GM23338 (cell line): ENCODE results near the gene SPG7. TPM values are rescaled to one million over a fixed set of nuclear protein-coding genes. Genes with fewer than 3 reads are reported as not detected.

ENCODE experiments used
- ATAC-seq: fragments of 200-7000 bp; cut with Tn5 transposase; 3 replicates; pipeline ENCODE4 v1.9.1; 2020
- DNase-seq: peaks from one replicate; pipeline ENCODE4 v3.0.0-alpha.2; 2015; ENCODE audit warnings: low spot score
- H2AFZ ChIP-seq: fragments of 200-600 bp; sonication (generic); 2 replicates; pipeline ENCODE4 v1.8.0; 2016; ENCODE audit warnings: antibody characterized with exemption, mild to moderate bottlenecking, moderate library complexity
- H3F3A ChIP-seq: fragments of 200-600 bp; sonication (generic); replicated peaks from 2 replicates; pipeline ENCODE4 v1.8.0; 2017; ENCODE audit warnings: antibody characterized with exemption, mixed run types, low read depth
- H3K27ac ChIP-seq: fragments of 200-600 bp; sonication (generic); 2 replicates; pipeline ENCODE4 v1.6.1; 2016; ENCODE audit warnings: low read depth
- H3K27me3 ChIP-seq: fragments of 200-600 bp; sonication (generic); 2 replicates; pipeline ENCODE4 v1.8.0; 2016; ENCODE audit warnings: mild to moderate bottlenecking, mixed run types, moderate library complexity; ENCODE audit not compliant: insufficient read depth
- H3K36me3 ChIP-seq: fragments of 200-600 bp; sonication (generic); 2 replicates; pipeline ENCODE4 v1.8.0; 2016; ENCODE audit warnings: mild to moderate bottlenecking; ENCODE audit not compliant: insufficient read depth
- H3K4me1 ChIP-seq: fragments of 200-600 bp; sonication (generic); 2 replicates; pipeline ENCODE4 v1.8.0; 2016; ENCODE audit warnings: mild to moderate bottlenecking, moderate library complexity; ENCODE audit not compliant: insufficient read depth
- H3K4me2 ChIP-seq: fragments of 200-600 bp; sonication (generic); 2 replicates; pipeline ENCODE4 v1.7.1; 2017; ENCODE audit warnings: mixed run types
- H3K4me3 ChIP-seq: fragments of 200-600 bp; sonication (generic); 2 replicates; pipeline ENCODE4 v1.6.1; 2016; ENCODE audit warnings: mixed run types
- H3K79me2 ChIP-seq: fragments of 200-600 bp; sonication (generic); replicated peaks from 2 replicates; pipeline ENCODE4 v1.8.0; 2017; ENCODE audit warnings: mild to moderate bottlenecking; ENCODE audit not compliant: insufficient read depth
- H3K9me2 ChIP-seq: fragments of 200-600 bp; sonication (generic); 2 replicates; pipeline ENCODE4 v1.8.0; 2017; ENCODE audit not compliant: insufficient read depth
- H4K20me1 ChIP-seq: fragments of 200-600 bp; sonication (generic); replicated peaks from 2 replicates; pipeline ENCODE4 v1.8.0; 2017; ENCODE audit warnings: mild to moderate bottlenecking; ENCODE audit not compliant: insufficient read depth
- H3K27ac Mint-ChIP-seq: 2 replicates; pipeline ENCODE4 v1.8.0; 2020; ENCODE audit warnings: inconsistent platforms, mild to moderate bottlenecking, moderate library complexity, mixed read lengths
- H3K27me3 Mint-ChIP-seq: 3 replicates; pipeline ENCODE4 v1.8.0; 2022; ENCODE audit warnings: low read depth, mild to moderate bottlenecking, moderate library complexity, mixed read lengths, inconsistent platforms; ENCODE audit not compliant: insufficient read depth, poor library complexity
- H3K36me3 Mint-ChIP-seq: 3 replicates; pipeline ENCODE4 v1.8.0; 2021; ENCODE audit warnings: low read depth, mild to moderate bottlenecking, inconsistent platforms, moderate library complexity, mixed read lengths
- H3K4me1 Mint-ChIP-seq: 3 replicates; pipeline ENCODE4 v1.8.0; 2020; ENCODE audit warnings: mild to moderate bottlenecking, inconsistent platforms, mixed read lengths
- H3K4me3 Mint-ChIP-seq: 3 replicates; pipeline ENCODE4 v1.8.0; 2021; ENCODE audit warnings: moderate library complexity, mild to moderate bottlenecking, inconsistent platforms, mixed read lengths
- H3K9me3 Mint-ChIP-seq: 3 replicates; pipeline ENCODE4 v1.8.0; 2020; ENCODE audit warnings: moderate library complexity, mild to moderate bottlenecking, inconsistent platforms, mixed read lengths
- CREB1 ChIP-seq: fragments of 250-450 bp; sonication (Bioruptor Pico); IDR thresholded peaks from 2 replicates; pipeline ENCODE4 v1.5.0; 2020; ENCODE audit warnings: low read depth, mild to moderate bottlenecking, moderate library complexity
- CTCF ChIP-seq, 2 experiments: fragments of 200-600 bp in 1 of 2; sonication (generic) in 1 of 2; conservative IDR thresholded peaks; 2 replicates each; pipeline versions ENCODE4 v1.5.1 to v1.6.1; 2016 to 2017; ENCODE audit warnings: antibody characterized with exemption in 2 of 2, low read depth in 2 of 2, mild to moderate bottlenecking in 2 of 2, moderate library complexity in 1 of 2
- ETS1 ChIP-seq: IDR thresholded peaks from 2 replicates; pipeline ENCODE4 v1.6.1; 2016; ENCODE audit warnings: antibody characterized with exemption
- EZH2 ChIP-seq: fragments of 200-600 bp; sonication (generic); IDR thresholded peaks from one replicate; pipeline ENCODE4 v1.8.0; 2017; ENCODE audit warnings: antibody characterized with exemption, mild to moderate bottlenecking, low read depth; ENCODE audit not compliant: unreplicated experiment
- EZH2phosphoT487 ChIP-seq: fragments of 200-600 bp; sonication (generic); IDR thresholded peaks from one replicate; pipeline ENCODE4 v1.8.1; 2018; ENCODE audit warnings: antibody characterized with exemption; ENCODE audit not compliant: unreplicated experiment
- JUNB ChIP-seq: IDR thresholded peaks from one replicate; pipeline ENCODE4 v1.6.1; 2016; ENCODE audit warnings: antibody characterized with exemption; ENCODE audit not compliant: unreplicated experiment
- NANOG ChIP-seq: IDR thresholded peaks from 2 replicates; pipeline ENCODE4 v1.6.1; 2016; ENCODE audit warnings: antibody characterized with exemption, borderline replicate concordance
- POLR2AphosphoS5 ChIP-seq: IDR thresholded peaks from 2 replicates; pipeline ENCODE4 v1.6.1; 2016; ENCODE audit warnings: antibody characterized with exemption, low read depth
- REST ChIP-seq: IDR thresholded peaks from one replicate; pipeline ENCODE4 v1.6.1; 2018; ENCODE audit warnings: antibody characterized with exemption; ENCODE audit not compliant: unreplicated experiment
- STAT1 ChIP-seq: IDR thresholded peaks from one replicate; pipeline ENCODE4 v1.6.1; 2016; ENCODE audit warnings: antibody characterized with exemption; ENCODE audit not compliant: unreplicated experiment
- ZNF114 ChIP-seq: fragments of 250-450 bp; sonication (Bioruptor Pico); IDR thresholded peaks from 2 replicates; pipeline ENCODE4 v1.5.0; 2020; ENCODE audit warnings: mild to moderate bottlenecking, moderate library complexity
- ZNF331 ChIP-seq: fragments of 250-450 bp; sonication (Bioruptor Pico); IDR thresholded peaks from 2 replicates; pipeline ENCODE4 v1.5.0; 2020; ENCODE audit warnings: low read depth, mild to moderate bottlenecking, moderate library complexity
- ZNF462 ChIP-seq: fragments of 250-450 bp; sonication (Bioruptor Pico); IDR thresholded peaks from 2 replicates; pipeline ENCODE4 v1.5.0; 2020; ENCODE audit warnings: mild to moderate bottlenecking, moderate library complexity
- polyA plus RNA-seq: library from polyadenylated mRNA; unstranded; fragments of >200 nt; fragmentation: Nextera tagmentation; extraction: Ambion mirVana; gene quantifications from 2 replicates; pipeline ENCODE4 v1.2.1, GENCODE V29; 2016
- total RNA-seq: library from RNA; depleted of rRNA; stranded (reverse); fragments of >200 nt; shearing (Covaris generic); gene quantifications from 2 replicates; pipeline ENCODE4 v1.2.3, GENCODE V29; 2014

Gene SPG7
- total and polyA plus RNA-seq, 2 experiments from 2014 or later, result 77.1 to 267 TPM

GRCh38 chr16:89484923-89485679 lies 23.1 kb upstream of the SPG7 start:
- H3K4me2 ChIP-seq, result peak overlapping the region; percentile 54
- H3K36me3 Mint-ChIP-seq, result peaks cover 29% of the 10 kb centered on the region
- peak overlapping the region; percentile 23 for H3K27ac Mint-ChIP-seq
- H3K36me3 ChIP-seq, result peaks cover 6% of the 10 kb centered on the region; the same call in 1 of the 2 replicates
- ATAC-seq (peak; percentile 6; the same call in 2 of the 3 replicates), DNase-seq (peak; percentile 40)
- peaks cover 91% of the 10 kb centered on the region for H3K79me2 ChIP-seq
- no peaks in the 10 kb centered on the region for H3K9me2 ChIP-seq
- H3K4me3 Mint-ChIP-seq, result peak overlapping the region; percentile 50
- H3F3A ChIP-seq, result peaks cover 12% of the 10 kb centered on the region
- H2AFZ ChIP-seq, result no peak overlapping the region
- H3K27me3 Mint-ChIP-seq, result peaks cover 10% of the 10 kb centered on the region
- peaks cover 71% of the 10 kb centered on the region for H3K4me1 Mint-ChIP-seq
- H3K4me3 ChIP-seq, result 0 out of 2 replicates have a peak overlapping the region, but pooled peaks have one; percentile 7
- peaks cover 77% of the 10 kb centered on the region for H3K4me1 ChIP-seq
- H3K27me3 ChIP-seq, result no peaks in the 10 kb centered on the region
- H4K20me1 ChIP-seq, result peaks cover 86% of the 10 kb centered on the region
- TF ChIP-seq ZNF331 (no peak), POLR2AphosphoS5 (no peak), STAT1 (no peak), ETS1 (no peak), CREB1 (CRISPR knock-in tag) (no peak), REST (no peak), EZH2 (no peak), CTCF (conservative IDR thresholded peaks at IDR 0.05; ENCODE audit: low read depth in 2 of 2) (no peak), NANOG (no peak), ZNF462 (CRISPR knock-in tag) (no peak), EZH2phosphoT487 (no peak), ZNF114 (no peak), JUNB (no peak)
- no peaks in the 10 kb centered on the region; the same call in 1 of the 3 replicates for H3K9me3 Mint-ChIP-seq
- H3K27ac ChIP-seq, result peak overlapping the region; percentile 70; the same call in 1 of the 2 replicates
